Measurements from ENCODE around the gene TOM1L2. TPM values are rescaled to one million over a fixed set of nuclear protein-coding genes. Genes with fewer than 3 reads are reported as not detected.

TOM1L2 gene
- total RNA-seq: 100 to 1,000 TPM; 210 to 345 (median 247) TPM
- polyA plus RNA-seq: 100 to 1,000 TPM; 122 to 129 TPM
- long read RNA-seq, donor 1, partial matches to known transcripts: 17 of 287 reads
- long read RNA-seq, donor 1, other reads (novel, unspliced or antisense): 270 of 287 reads
- long read RNA-seq, donor 2, transcript TOM1L2-202 (15 exons, 2,418 nt): major isoform, 6 of 374 reads
- long read RNA-seq, donor 2, partial matches to known transcripts: 31 of 374 reads
- long read RNA-seq, donor 2, other reads (novel, unspliced or antisense): 335 of 374 reads
- long read RNA-seq, donor 3, partial matches to known transcripts: 11 of 236 reads
- long read RNA-seq, donor 3, other reads (novel, unspliced or antisense): 221 of 236 reads

DNA sequence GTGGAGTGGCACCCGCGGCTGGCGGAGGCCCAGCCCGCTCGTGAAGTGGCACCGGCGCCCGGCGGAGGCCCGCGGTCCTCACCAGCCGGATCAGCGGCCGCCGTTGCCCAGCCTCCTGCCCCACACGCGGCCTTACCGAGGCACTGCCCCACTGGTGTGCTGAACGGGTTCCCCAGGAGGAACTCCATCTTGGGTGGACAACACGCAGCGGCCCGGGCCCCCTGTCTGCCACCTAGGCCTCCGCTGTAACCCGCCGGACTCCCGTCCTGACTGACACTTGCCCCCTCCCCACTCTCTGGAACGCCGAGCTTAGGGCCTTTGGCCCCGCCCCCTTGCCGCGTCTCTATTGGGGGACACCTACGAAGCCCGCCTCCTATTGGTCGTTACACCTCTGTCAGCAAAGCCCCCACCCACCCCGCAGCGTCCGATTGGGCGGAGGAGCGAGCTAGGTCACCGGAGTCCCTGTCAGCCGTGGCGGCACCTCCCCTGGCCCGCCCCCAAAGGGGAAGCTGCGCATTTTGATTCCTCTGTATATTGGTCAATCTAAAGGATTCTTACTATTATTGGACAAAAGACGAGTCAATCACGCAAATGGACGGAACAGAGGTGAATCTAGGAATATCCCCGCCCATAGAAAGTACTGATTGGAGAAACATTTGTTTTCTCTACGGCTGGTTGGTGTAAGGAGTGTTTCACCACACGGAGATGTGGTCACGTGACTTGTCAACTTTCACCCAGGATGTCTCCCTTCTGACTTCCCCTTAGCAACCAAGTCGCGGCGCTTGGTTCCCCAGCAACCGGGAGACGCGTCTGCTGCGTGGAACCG lies at the start of gene TOM1L2, which contains the start of gene DRC3:
Gene TOM1L2, minus strand, starts transcription at position 275 of the 826 bp plus-strand sequence. Its CDS starts 87 bp downstream, at position 188.
Gene DRC3, plus strand, starts transcription at position 737 of the 826 bp plus-strand sequence. CDS start 4,737 bp downstream, outside the sequence.
- Histone ChIP-seq H3K27ac (peak within 1 kb of the TSS; percentile 66 to 95 (median 93)), H3K4me3 (peak within 1 kb of the TSS; percentile 71 to 98 (median 91)), H3K27me3 (no peaks in the 10 kb centered on the region), H3K36me3 (no peaks in the 10 kb centered on the region), H3K4me1 (peaks cover 3 to 46% (median 29%) of the 10 kb centered on the region in 12 donors), H3K9me3 (no peaks in the 10 kb centered on the region)
- peak; percentile 97 to 98 (median 98) for ATAC-seq
- 0 to 2% (median 0%) methylated on average over 34 to 59 of the region's 59 CpGs for WGBS, 4 donors
- intact Hi-C loops (cut with DNase I): loop anchor here in 8 of 10 donors (2.0 to 10.0 kb wide), 11 partner anchors 45 to 150 kb away; partner anchors contain the start of genes ATPAF2 (in 3 of the 8) and GID4 (in 3 of the 8)
- DNase-seq: peak; percentile 100
- TF ChIP-seq, protein P1, sequence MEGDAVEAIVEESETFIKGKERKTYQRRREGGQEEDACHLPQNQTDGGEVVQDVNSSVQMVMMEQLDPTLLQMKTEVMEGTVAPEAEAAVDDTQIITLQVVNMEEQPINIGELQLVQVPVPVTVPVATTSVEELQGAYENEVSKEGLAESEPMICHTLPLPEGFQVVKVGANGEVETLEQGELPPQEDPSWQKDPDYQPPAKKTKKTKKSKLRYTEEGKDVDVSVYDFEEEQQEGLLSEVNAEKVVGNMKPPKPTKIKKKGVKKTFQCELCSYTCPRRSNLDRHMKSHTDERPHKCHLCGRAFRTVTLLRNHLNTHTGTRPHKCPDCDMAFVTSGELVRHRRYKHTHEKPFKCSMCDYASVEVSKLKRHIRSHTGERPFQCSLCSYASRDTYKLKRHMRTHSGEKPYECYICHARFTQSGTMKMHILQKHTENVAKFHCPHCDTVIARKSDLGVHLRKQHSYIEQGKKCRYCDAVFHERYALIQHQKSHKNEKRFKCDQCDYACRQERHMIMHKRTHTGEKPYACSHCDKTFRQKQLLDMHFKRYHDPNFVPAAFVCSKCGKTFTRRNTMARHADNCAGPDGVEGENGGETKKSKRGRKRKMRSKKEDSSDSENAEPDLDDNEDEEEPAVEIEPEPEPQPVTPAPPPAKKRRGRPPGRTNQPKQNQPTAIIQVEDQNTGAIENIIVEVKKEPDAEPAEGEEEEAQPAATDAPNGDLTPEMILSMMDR (IDR thresholded peaks at IDR 0.05): peak in 7 of 12 donors; percentile 4 to 57 (median 39)
- TF ChIP-seq POLR2A (IDR thresholded peaks at IDR 0.05): peak; percentile 96

DNA sequence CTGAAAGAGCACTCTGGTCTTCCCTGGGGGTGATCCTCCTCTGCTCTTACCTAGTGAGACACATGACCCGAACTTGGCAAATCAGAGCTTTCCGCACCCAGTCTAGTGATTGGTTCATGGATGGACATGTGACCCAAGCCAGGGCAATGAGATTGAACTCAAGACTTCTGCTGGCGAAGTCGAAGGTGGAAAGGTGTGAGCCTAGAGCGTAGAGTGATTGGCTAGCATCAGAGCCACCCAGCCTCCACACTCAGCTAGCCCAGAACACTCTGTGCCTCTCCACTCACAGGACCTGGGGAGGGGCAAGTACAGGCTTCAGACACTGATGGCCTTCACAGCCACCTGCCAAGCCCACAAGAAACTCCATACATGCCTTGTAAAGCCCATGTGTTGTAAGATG lies 49.2 kb upstream of the TOM1L2 start:
- Histone ChIP-seq H3K9me3 (no peaks in the 10 kb centered on the region), H3K27ac (no peak overlapping the region), H3K27me3 (no peaks in the 10 kb centered on the region), H3K4me1 (peaks cover 0 to 46% (median 18%) of the 10 kb centered on the region in 12 donors), H3K36me3 (peaks cover 0 to 36% (median 13%) of the 10 kb centered on the region in 9 donors), H3K4me3 (no peak overlapping the region)
- TF ChIP-seq, protein P1 (IDR thresholded peaks at IDR 0.05): no peak
- no peak for TF ChIP-seq POLR2A (IDR thresholded peaks at IDR 0.05)
- DNase-seq: no peak
- ATAC-seq: no peak
- WGBS, 4 donors: 90 to 97% (median 95%) methylated on average over 5 of the region's 5 CpGs
- intact Hi-C loops (cut with DNase I): no loop called here

DNA sequence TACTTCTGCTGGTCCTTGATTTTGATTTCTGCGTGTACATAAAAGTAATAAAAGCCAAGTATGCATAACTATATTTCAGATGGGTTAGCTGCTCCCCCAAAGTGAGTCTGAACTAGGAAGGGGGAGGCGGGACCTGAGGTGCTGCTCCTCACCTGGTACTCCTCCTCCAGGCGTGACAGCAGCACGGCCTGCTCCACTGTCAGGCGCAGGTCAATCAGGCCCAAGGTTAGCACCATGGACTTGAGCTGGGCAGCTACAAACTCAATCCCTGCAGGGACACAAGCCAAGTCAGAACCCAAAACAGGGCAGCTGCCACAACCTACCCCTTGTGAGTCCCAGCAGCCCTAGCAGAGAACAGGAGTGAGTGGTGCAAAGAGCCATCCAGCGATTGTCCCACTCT lies 48.8 kb upstream of the TOM1L2 start:
- Histone ChIP-seq H3K4me3 (no peak overlapping the region), H3K27me3 (no peaks in the 10 kb centered on the region), H3K9me3 (no peaks in the 10 kb centered on the region), H3K4me1 (peaks cover 0 to 42% (median 18%) of the 10 kb centered on the region in 12 donors), H3K27ac (no peak overlapping the region), H3K36me3 (peaks cover 0 to 40% (median 14%) of the 10 kb centered on the region in 9 donors)
- DNase-seq (no peak), ATAC-seq (no peak)
- intact Hi-C loops (cut with DNase I): no loop called here
- 92 to 98% (median 96%) methylated on average over 6 of the region's 6 CpGs for WGBS, 4 donors
- TF ChIP-seq, protein P1 (IDR thresholded peaks at IDR 0.05): no peak
- no peak for TF ChIP-seq POLR2A (IDR thresholded peaks at IDR 0.05)

DNA sequence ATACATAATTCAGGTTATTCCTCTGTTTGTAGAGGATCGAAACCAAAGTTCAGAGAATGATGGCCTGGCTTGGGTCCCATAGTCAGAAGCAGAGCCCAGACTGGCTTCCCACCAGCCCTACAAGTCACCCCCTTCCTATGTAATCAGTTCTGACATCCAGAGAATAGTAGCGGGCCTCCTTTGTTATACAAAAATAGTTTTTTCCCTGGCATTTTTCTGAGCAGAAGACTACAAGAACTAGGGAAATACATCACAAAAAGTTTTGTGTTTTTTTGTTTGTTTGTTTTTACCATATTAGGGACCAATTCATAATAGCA lies 47.6 kb upstream of the TOM1L2 start:
- no peak for TF ChIP-seq POLR2A (IDR thresholded peaks at IDR 0.05)
- TF ChIP-seq, protein P1 (IDR thresholded peaks at IDR 0.05): no peak
- WGBS, 4 donors: 66 to 77% (median 73%) methylated on average over 2 of the region's 2 CpGs
- ATAC-seq (no peak), DNase-seq (no peak)
- H3K27me3 ChIP-seq: no peaks in the 10 kb centered on the region
- no peaks in the 10 kb centered on the region for H3K9me3 ChIP-seq
- peak overlapping the region in 2 of 12 donors; percentile 34 to 45 for H3K27ac ChIP-seq
- H3K4me1 ChIP-seq: peaks cover 0 to 33% (median 18%) of the 10 kb centered on the region in 12 donors
- intact Hi-C loops (cut with DNase I): no loop called here
- H3K4me3 ChIP-seq: no peak overlapping the region
- H3K36me3 ChIP-seq: peaks cover 0 to 50% (median 20%) of the 10 kb centered on the region in 9 donors

All from heart left ventricle (tissue), 16 donors.